ENCODE results near the gene OLFML2B.

OLFML2B gene

GRCh38 chr1:161940866-161941591 lies 82.6 kb downstream of the OLFML2B start:
- DNase-seq = no peak

- no peak for DNase-seq
Measured at GRCh38 chr1:161936786-161937185, 86.9 kb downstream of the OLFML2B start.

GRCh38 chr1:161935264-161935663 lies 88.4 kb downstream of the OLFML2B start:
- no peak for DNase-seq

GRCh38 chr1:161933592-161934588 lies 89.8 kb downstream of the OLFML2B start:
- DNase-seq = peak; percentile 23

Measured in suppressor macrophage treated with lipopolysaccharide for 4 hours (primary cell).